ENCODE results near the gene PSMD14.

Gene PSMD14

DNA sequence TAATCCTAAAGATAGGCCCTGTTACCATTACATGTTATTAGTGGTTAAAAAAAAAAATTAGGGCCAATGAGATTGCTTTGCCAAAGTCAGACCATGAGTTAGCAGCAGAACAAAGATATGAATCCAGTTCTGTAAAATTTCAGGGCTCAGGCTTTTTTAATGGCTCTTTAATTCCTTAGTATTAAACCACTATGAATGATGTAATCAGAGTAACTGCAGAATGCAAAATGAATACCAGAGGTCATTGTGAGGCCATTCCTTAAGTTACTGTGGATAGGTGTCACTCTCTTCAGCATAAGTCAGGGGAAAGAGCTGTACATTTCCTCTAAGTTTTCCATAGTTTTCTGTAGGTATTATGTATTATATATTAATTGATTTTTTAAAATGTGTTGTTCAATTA lies 65.7 kb downstream of the PSMD14 start:
- Mint-ChIP-seq H3K27ac (no peak overlapping the region), H3K9me3 (no peaks in the 10 kb centered on the region), H3K4me1 (ENCODE audit: low read depth in 2 of 2) (no peaks in the 10 kb centered on the region), H3K27me3 (no peaks in the 10 kb centered on the region), H3K36me3 (ENCODE audit: insufficient read depth) (peaks cover 19% of the 10 kb centered on the region), H3K4me3 (no peak overlapping the region)
- ATAC-seq (replicated peaks) (no peak), DNase-seq (no peak)

DNA sequence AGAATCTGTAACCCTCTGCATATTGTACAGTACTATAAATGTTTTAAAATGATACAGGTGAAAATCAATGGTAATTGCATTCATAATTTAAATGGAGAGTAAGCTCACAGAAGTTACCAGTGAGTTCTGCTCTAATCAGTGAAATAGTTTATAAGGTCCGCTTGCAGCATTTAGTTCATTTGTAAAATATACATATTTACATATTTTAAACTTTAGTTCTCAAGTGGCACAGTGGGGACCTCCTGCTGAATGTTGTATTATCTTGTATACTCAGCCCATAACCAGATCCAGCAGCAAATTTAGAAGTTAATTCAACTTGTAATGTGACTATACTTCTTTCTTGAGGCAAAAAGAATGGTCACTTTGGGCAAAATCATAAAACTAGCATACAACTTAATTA lies 66.2 kb downstream of the PSMD14 start:
- no peak overlapping the region for H3K4me3 Mint-ChIP-seq
- ATAC-seq (replicated peaks): no peak
- H3K36me3 Mint-ChIP-seq (ENCODE audit: insufficient read depth): peaks cover 19% of the 10 kb centered on the region
- H3K9me3 Mint-ChIP-seq: no peaks in the 10 kb centered on the region
- DNase-seq: no peak
- no peaks in the 10 kb centered on the region for H3K4me1 Mint-ChIP-seq (ENCODE audit: low read depth in 2 of 2)
- H3K27me3 Mint-ChIP-seq: no peaks in the 10 kb centered on the region
- H3K27ac Mint-ChIP-seq: no peak overlapping the region

DNA sequence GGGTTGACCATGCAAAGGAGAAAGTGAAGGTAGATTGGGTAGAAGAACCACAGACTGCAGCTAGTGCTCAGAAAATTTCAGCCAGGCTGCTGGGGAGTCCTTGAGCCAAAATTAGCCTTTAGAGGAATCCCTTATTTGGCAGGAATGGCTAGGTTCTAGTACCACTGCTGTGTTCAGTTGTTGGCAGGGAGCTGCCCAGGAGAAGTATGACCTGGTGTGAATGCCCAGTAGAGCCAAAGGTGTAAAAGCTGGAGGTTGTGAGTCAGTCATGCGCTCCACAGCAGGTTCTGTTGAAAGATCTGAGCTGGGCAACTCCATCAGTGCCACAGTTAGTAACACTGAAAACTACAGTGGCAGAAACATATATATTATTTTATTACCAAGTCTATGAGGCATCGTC lies 71.5 kb downstream of the PSMD14 start:
- no peak for ATAC-seq (replicated peaks)
- peak overlapping the region in 1 of 2 donors; percentile 11 for H3K27ac Mint-ChIP-seq

DNA sequence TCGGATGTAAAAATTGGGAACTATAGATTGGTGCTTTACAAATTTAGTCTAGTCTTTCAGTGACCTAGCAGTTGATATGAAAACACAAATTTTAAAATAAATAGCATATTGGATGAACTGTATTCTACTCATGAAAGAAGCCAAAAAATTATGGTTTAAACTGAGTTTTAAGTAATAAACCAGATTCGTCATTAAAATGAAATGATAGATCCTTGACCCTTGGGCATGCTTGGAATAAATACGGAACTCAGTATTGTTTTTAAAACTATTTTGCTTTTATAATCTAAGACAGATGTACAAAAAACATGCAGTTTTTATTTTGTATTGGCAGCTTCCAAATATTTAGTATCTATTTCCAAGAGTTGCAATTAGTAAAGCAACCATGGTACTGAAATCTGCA lies 73.3 kb downstream of the PSMD14 start:
- H3K27ac Mint-ChIP-seq: no peak overlapping the region
- no peaks in the 10 kb centered on the region for H3K27me3 Mint-ChIP-seq
- H3K4me3 Mint-ChIP-seq: no peak overlapping the region
- no peaks in the 10 kb centered on the region for H3K9me3 Mint-ChIP-seq
- peaks cover 3% of the 10 kb centered on the region for H3K36me3 Mint-ChIP-seq (ENCODE audit: insufficient read depth)
- ATAC-seq (replicated peaks) (no peak), DNase-seq (no peak)
- peaks cover 5 to 8% of the 10 kb centered on the region in 2 donors for H3K4me1 Mint-ChIP-seq (ENCODE audit: low read depth in 2 of 2)

More for the DNA sequence above, 71.5 kb downstream of the PSMD14 start:
- no peaks in the 10 kb centered on the region for H3K27me3 Mint-ChIP-seq
- no peaks in the 10 kb centered on the region for H3K9me3 Mint-ChIP-seq
- no peak overlapping the region for H3K4me3 Mint-ChIP-seq
- DNase-seq: no peak
- peaks cover 10% of the 10 kb centered on the region for H3K36me3 Mint-ChIP-seq (ENCODE audit: insufficient read depth)
- peaks cover 1 to 4% of the 10 kb centered on the region in 2 donors for H3K4me1 Mint-ChIP-seq (ENCODE audit: low read depth in 2 of 2)

DNA sequence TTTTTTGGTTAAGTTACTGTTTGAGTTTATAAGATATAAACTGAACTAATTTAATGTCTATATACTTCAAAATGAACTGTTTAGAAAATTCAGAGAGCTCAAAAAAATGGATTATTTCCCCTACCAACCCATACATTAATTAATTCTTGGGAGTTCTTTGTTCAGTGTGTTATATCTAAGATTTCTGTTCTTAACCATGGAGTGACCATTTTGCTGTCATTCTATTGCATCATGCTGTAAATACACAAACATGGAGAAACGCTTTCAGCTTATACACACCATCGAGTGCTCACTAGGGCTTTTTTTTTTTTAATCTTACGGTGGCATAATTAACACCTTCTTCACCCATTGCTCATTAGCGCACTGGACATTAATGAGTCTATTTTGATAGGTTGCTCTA lies 74.5 kb downstream of the PSMD14 start:
- no peak overlapping the region for H3K4me3 Mint-ChIP-seq
- no peaks in the 10 kb centered on the region for H3K27me3 Mint-ChIP-seq
- no peaks in the 10 kb centered on the region for H3K36me3 Mint-ChIP-seq (ENCODE audit: insufficient read depth)
- no peak overlapping the region for H3K27ac Mint-ChIP-seq
- peaks cover 5 to 8% of the 10 kb centered on the region in 2 donors for H3K4me1 Mint-ChIP-seq (ENCODE audit: low read depth in 2 of 2)
- DNase-seq: no peak
- no peaks in the 10 kb centered on the region for H3K9me3 Mint-ChIP-seq
- ATAC-seq (replicated peaks): no peak

DNA sequence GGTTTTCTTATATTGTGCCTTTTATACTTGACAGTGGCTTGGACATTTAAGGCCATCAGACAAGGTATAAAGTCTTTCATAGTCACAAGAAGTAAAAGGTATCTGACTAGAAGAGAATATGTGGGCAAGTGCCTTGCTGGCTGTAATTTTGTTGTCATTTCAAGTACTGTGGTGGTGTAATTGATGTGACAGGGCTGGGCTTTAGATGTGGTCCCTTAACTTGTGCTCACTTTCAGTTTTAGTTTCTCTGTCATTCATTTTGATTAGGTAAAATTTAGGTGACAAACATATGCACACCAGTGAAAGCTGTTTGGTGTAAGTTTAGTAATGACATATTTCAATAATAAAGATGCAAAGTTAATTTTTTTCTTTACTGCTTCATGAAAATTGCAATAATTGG lies 76.6 kb downstream of the PSMD14 start:
- Mint-ChIP-seq H3K36me3 (ENCODE audit: insufficient read depth) (no peaks in the 10 kb centered on the region), H3K4me3 (no peak overlapping the region), H3K4me1 (ENCODE audit: low read depth in 2 of 2) (peaks cover 5 to 8% of the 10 kb centered on the region in 2 donors), H3K9me3 (no peaks in the 10 kb centered on the region), H3K27me3 (no peaks in the 10 kb centered on the region), H3K27ac (peak overlapping the region in 1 of 2 donors; percentile 8)
- ATAC-seq (replicated peaks): peak; percentile 94
- no peak for DNase-seq

DNA sequence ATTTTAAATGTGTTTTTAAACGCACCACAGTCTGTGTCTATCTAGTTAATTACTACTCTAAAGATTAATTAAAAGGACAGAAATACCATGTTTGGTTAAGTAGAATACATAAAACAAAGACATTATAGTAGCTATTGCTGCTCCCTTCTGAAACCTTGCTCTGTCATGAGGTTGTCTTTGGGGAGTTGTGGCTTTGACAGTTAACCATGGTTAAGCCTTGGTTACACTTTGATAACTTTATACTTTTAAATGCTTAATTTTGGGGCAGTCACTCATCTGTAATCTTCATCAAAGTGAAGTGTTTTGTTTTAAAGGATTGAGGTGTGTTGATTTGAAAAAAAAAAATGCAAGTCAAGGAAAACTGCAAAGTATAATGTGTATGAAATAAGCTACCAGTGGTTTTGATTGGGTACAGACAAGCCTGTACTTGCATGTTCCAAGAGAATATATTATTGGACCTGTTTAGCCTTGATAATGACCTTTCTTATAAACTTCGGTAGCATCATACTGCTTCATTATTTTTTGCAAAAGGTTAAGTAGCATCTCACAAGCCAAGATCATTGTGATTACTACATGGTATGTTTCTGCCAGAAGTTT lies 78.1 kb downstream of the PSMD14 start:
- H3K4me3 Mint-ChIP-seq: no peak overlapping the region
- H3K27ac Mint-ChIP-seq: no peak overlapping the region

DNA sequence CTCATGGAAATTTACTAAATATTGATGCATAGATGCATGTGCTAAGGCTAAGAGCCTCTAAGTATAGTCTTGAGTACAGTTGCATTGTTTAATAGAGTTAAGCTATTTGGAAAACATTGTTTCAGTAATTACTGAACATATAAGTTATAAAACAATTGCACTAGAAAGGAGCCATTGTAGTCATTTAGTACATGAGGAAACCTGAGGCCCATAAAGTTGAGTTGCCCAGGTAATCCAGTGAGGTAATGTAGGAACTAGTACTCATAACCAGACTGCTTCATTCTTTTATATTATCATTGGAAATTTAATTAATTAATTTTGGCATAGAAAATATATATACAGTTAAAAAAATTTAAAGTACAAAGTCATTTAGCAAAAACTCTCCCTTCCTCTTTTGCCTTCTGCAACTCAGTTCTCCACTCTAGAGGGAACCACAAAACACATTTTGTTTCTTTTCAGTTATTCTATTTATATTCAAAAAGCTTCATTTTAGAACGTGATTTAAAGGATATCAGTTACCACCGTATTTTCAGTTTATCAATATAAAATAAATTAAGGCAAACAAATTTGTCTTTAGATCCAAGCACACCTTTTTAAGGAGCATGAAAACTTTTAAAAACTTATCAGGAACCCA lies 80.0 kb downstream of the PSMD14 start:
- no peak overlapping the region for H3K27ac Mint-ChIP-seq
- H3K4me1 Mint-ChIP-seq (ENCODE audit: low read depth in 2 of 2): peaks cover 5 to 8% of the 10 kb centered on the region in 2 donors
- no peak for ATAC-seq (replicated peaks)
- H3K9me3 Mint-ChIP-seq: no peaks in the 10 kb centered on the region
- no peak overlapping the region for H3K4me3 Mint-ChIP-seq
- DNase-seq: no peak
- peaks cover 17% of the 10 kb centered on the region for H3K36me3 Mint-ChIP-seq (ENCODE audit: insufficient read depth)
- H3K27me3 Mint-ChIP-seq: no peaks in the 10 kb centered on the region

More for the DNA sequence above, 78.1 kb downstream of the PSMD14 start:
- Mint-ChIP-seq H3K36me3 (ENCODE audit: insufficient read depth) (peaks cover 6% of the 10 kb centered on the region), H3K4me1 (ENCODE audit: low read depth in 2 of 2) (peaks cover 5 to 8% of the 10 kb centered on the region in 2 donors), H3K9me3 (no peaks in the 10 kb centered on the region), H3K27me3 (no peaks in the 10 kb centered on the region)
- no peak for ATAC-seq (replicated peaks)
- DNase-seq: no peak

DNA sequence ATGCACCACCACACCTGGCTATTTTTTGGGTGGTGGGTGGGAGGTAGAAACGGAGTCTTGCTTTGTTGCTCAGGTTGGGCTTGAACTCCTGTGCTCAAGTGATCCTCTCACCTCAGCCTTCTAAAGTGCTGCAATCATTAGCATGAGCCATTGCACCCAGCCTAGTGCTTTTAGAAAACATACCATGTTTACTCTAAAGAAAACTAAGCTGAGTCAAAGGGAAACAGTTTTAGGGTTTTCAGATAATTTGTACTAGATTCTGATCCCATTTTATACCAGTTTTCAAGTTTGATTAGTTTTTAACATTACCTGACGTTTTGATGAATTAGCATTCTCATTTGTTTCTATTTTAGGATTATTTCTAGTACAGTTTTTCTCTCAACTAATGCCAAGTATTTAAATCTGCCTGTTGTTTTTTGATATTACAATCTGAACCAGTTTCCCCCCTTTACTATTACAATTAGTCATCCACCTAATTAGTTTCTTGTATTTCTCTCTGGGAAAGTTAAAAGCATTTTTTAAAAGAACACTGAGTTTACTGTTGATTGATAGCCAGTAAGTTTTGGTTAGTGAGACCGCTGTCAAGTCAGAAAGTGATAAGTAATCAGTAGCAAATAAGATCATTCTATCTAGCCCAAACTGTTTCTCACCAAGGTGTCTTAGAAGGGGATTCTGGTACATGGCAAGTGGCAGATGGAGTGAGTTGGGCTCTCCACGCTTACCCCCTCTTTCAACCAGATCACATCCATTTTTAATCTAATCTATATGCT lies 83.7 kb downstream of the PSMD14 start:
- Mint-ChIP-seq H3K4me1 (ENCODE audit: low read depth in 2 of 2) (no peaks in the 10 kb centered on the region), H3K27ac (no peak overlapping the region), H3K27me3 (no peaks in the 10 kb centered on the region), H3K4me3 (no peak overlapping the region), H3K36me3 (ENCODE audit: insufficient read depth) (peaks cover 42% of the 10 kb centered on the region), H3K9me3 (no peaks in the 10 kb centered on the region)
- no peak for DNase-seq
- ATAC-seq (replicated peaks): no peak

DNA sequence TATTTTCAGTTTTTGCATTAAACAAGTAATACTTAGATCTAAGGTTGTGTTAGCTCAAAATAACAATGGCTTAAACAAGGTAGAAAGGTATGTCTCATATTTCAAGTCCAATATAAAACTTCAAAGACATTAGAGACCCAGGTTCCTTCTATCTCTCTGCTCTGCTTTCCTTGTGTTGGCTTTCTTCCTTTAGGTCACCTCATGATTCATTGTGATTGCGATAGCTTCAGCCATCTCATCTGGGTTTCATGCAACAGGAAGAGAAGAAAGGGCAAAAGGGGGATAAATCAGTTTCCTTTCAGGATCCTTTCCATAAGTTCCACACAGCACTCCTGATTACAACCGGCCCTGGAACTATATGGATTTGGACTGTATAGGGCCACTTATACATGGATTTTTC lies 91.9 kb downstream of the PSMD14 start:
- H3K36me3 Mint-ChIP-seq (ENCODE audit: insufficient read depth): peaks cover 20% of the 10 kb centered on the region
- H3K27me3 Mint-ChIP-seq: no peaks in the 10 kb centered on the region
- DNase-seq: no peak
- no peaks in the 10 kb centered on the region for H3K9me3 Mint-ChIP-seq
- H3K4me1 Mint-ChIP-seq (ENCODE audit: low read depth in 2 of 2): no peaks in the 10 kb centered on the region
- H3K4me3 Mint-ChIP-seq: no peak overlapping the region
- ATAC-seq (replicated peaks): no peak
- H3K27ac Mint-ChIP-seq: no peak overlapping the region

DNA sequence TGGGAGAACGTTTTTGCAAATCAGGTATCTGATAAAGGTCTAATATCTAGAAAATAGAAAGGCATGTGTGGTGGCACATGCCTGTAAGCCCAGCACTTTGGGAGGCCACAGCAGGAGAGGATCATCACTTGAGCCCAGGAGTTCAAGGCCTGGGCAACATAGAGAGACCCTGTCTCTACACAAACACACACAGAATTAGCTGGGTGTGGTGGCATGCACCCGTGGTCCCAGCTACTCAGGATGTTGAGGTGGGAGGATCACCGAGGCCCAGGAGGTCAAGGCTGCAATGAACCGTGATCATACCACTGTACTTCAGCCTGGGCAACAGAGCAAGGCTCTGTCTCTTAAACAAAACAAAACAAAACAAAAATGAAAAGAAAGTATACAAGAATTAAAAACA lies 94.1 kb downstream of the PSMD14 start:
- Mint-ChIP-seq H3K4me3 (no peak overlapping the region), H3K27ac (no peak overlapping the region), H3K27me3 (no peaks in the 10 kb centered on the region), H3K36me3 (ENCODE audit: insufficient read depth) (peaks cover 6% of the 10 kb centered on the region), H3K9me3 (no peaks in the 10 kb centered on the region), H3K4me1 (ENCODE audit: low read depth in 2 of 2) (no peaks in the 10 kb centered on the region)
- ATAC-seq (replicated peaks): no peak
- no peak for DNase-seq

DNA sequence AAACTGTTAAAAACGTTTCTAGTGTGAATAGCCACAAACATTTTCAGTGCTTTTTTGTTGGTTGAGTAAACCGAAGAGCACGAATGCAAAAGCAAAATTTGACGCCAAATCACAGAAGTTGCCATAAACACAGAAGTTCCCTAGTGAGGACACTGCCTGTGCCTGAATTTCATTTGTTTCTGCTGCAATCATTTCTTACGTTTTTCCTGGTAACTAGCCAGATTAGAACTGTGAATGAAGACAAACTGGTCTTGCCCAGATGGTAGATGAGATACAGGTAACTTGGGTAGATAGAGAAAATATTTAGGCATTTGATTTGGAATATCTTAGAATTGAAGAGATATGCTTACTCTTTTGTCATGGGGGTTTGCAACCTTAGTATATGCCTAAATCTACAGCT lies 98.1 kb downstream of the PSMD14 start:
- no peak for ATAC-seq (replicated peaks)
- no peak overlapping the region for H3K4me3 Mint-ChIP-seq
- no peak overlapping the region for H3K27ac Mint-ChIP-seq
- peaks cover 3% of the 10 kb centered on the region for H3K36me3 Mint-ChIP-seq (ENCODE audit: insufficient read depth)
- H3K4me1 Mint-ChIP-seq (ENCODE audit: low read depth in 2 of 2): no peaks in the 10 kb centered on the region
- DNase-seq: no peak
- H3K9me3 Mint-ChIP-seq: no peaks in the 10 kb centered on the region
- H3K27me3 Mint-ChIP-seq: no peaks in the 10 kb centered on the region

DNA sequence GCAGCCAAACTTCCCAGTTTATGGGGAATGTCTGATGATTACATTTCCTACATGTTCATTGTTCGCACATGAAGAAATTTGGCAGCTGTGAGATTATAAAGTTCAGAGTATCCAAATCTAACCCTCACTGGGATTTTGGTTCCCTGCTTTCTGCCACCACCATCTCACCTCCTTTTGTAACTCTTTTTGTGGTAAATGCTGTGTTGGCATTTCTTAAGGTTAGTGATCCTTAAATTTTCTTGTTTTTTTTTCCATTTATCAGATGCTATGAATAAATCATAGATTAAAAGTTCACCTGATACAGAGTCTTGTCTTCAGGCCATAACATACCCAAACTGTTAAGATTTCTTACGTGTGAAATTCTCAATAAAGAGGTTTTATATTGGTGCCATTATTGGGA lies 99.4 kb downstream of the PSMD14 start:
- DNase-seq (no peak), ATAC-seq (replicated peaks) (no peak)
- H3K4me1 Mint-ChIP-seq (ENCODE audit: low read depth in 2 of 2): no peaks in the 10 kb centered on the region
- no peak overlapping the region for H3K27ac Mint-ChIP-seq
- no peaks in the 10 kb centered on the region for H3K27me3 Mint-ChIP-seq
- no peaks in the 10 kb centered on the region for H3K36me3 Mint-ChIP-seq (ENCODE audit: insufficient read depth)
- no peaks in the 10 kb centered on the region for H3K9me3 Mint-ChIP-seq
- H3K4me3 Mint-ChIP-seq: no peak overlapping the region
